Measurements from ENCODE around the gene VTCN1. TPM values are rescaled to one million over a fixed set of nuclear protein-coding genes. Genes with fewer than 3 reads are reported as not detected.

The VTCN1 gene
- total and polyA plus RNA-seq, 2 experiments from 2014 or later, result 12.4 to 14.9 TPM

- Histone ChIP-seq H3K9me2 (replicated peaks; ENCODE audit: insufficient read depth) (no peaks in the 10 kb centered on the region), H4K20me1 (ENCODE audit: insufficient read depth, poor library complexity, severe bottlenecking) (no peaks in the 10 kb centered on the region), H3K79me2 (no peaks in the 10 kb centered on the region), H3K4me1 (ENCODE audit: insufficient read depth) (no peaks in the 10 kb centered on the region), H3K4me2 (no peak overlapping the region), H3K9me3 (ENCODE audit: low read depth) (no peaks in the 10 kb centered on the region), H3K36me3 (replicated peaks; ENCODE audit: insufficient read depth, low read depth) (no peaks in the 10 kb centered on the region), H3K4me3 (no peak overlapping the region), H3K27ac (no peak overlapping the region), H2AFZ (no peak overlapping the region), H3K27me3 (peaks cover 3% of the 10 kb centered on the region)
- WGBS (ENCODE audit: low lambda C conversion rate, missing lambda C conversion rate), result 47% methylated on average over 1 of the region's 1 CpG
- no peak for DNase-seq (ENCODE audit: low spot score)
- TF ChIP-seq EZH2 (IDR thresholded peaks at IDR 0.05; ENCODE audit: borderline replicate concordance), result no peak
- no peak for TF ChIP-seq CTCF (IDR thresholded peaks at IDR 0.05; ENCODE audit: poor library complexity)
- no peak for TF ChIP-seq EZH2phosphoT487 (IDR thresholded peaks at IDR 0.05; ENCODE audit: low read depth, severe bottlenecking, unreplicated experiment)
These were observed 8.9 kb downstream of the VTCN1 start for GRCh38 chr1:117201808-117202207.

- Histone ChIP-seq H3K27me3 (peaks cover 3% of the 10 kb centered on the region), H4K20me1 (ENCODE audit: insufficient read depth, poor library complexity, severe bottlenecking) (no peaks in the 10 kb centered on the region), H2AFZ (no peak overlapping the region), H3K36me3 (replicated peaks; ENCODE audit: insufficient read depth, low read depth) (no peaks in the 10 kb centered on the region), H3K4me3 (no peak overlapping the region), H3K4me1 (ENCODE audit: insufficient read depth) (no peaks in the 10 kb centered on the region), H3K9me3 (ENCODE audit: low read depth) (no peaks in the 10 kb centered on the region), H3K79me2 (no peaks in the 10 kb centered on the region), H3K9me2 (replicated peaks; ENCODE audit: insufficient read depth) (no peaks in the 10 kb centered on the region), H3K27ac (no peak overlapping the region), H3K4me2 (no peak overlapping the region)
- DNase-seq (ENCODE audit: low spot score), result no peak
- 87% methylated on average over 2 of the region's 2 CpGs for WGBS (ENCODE audit: low lambda C conversion rate, missing lambda C conversion rate)
- no peak for TF ChIP-seq EZH2 (IDR thresholded peaks at IDR 0.05; ENCODE audit: borderline replicate concordance)
- TF ChIP-seq EZH2phosphoT487 (IDR thresholded peaks at IDR 0.05; ENCODE audit: low read depth, severe bottlenecking, unreplicated experiment), result no peak
- no peak for TF ChIP-seq CTCF (IDR thresholded peaks at IDR 0.05; ENCODE audit: poor library complexity)
These were observed 12.6 kb downstream of the VTCN1 start for GRCh38 chr1:117198097-117198496.

- H3K27ac ChIP-seq, result no peak overlapping the region
- 89% methylated on average over 2 of the region's 2 CpGs for WGBS (ENCODE audit: low lambda C conversion rate, missing lambda C conversion rate)
- DNase-seq (ENCODE audit: low spot score), result no peak
- no peak overlapping the region for H3K4me2 ChIP-seq
- TF ChIP-seq CTCF (IDR thresholded peaks at IDR 0.05; ENCODE audit: poor library complexity) (no peak), EZH2 (IDR thresholded peaks at IDR 0.05; ENCODE audit: borderline replicate concordance) (no peak), EZH2phosphoT487 (IDR thresholded peaks at IDR 0.05; ENCODE audit: low read depth, severe bottlenecking, unreplicated experiment) (no peak)
- H3K4me1 ChIP-seq (ENCODE audit: insufficient read depth), result no peaks in the 10 kb centered on the region
- H3K9me3 ChIP-seq (ENCODE audit: low read depth), result no peaks in the 10 kb centered on the region
- no peak overlapping the region for H3K4me3 ChIP-seq
- no peaks in the 10 kb centered on the region for H3K27me3 ChIP-seq
- H3K79me2 ChIP-seq, result no peaks in the 10 kb centered on the region
- no peaks in the 10 kb centered on the region for H3K9me2 ChIP-seq (replicated peaks; ENCODE audit: insufficient read depth)
- H2AFZ ChIP-seq, result no peak overlapping the region
- H4K20me1 ChIP-seq (ENCODE audit: insufficient read depth, poor library complexity, severe bottlenecking), result no peaks in the 10 kb centered on the region
- no peaks in the 10 kb centered on the region for H3K36me3 ChIP-seq (replicated peaks; ENCODE audit: insufficient read depth, low read depth)
These were observed 21.0 kb downstream of the VTCN1 start for GRCh38 chr1:117189726-117190125.

Data from hepatocyte (in vitro differentiated cells).